SH-SY5Y (cell line): ENCODE results near the gene TOP1.

Experiments used
- GATA2 ChIP-seq: IDR thresholded peaks from 2 replicates; pipeline ENCODE4 v1.6.1; 2011; ENCODE audit warnings: mild to moderate bottlenecking, low read depth, low read length
- GATA3 ChIP-seq: IDR thresholded peaks from 2 replicates; pipeline ENCODE4 v1.6.1; 2011; ENCODE audit warnings: low read depth, mild to moderate bottlenecking, low read length, moderate library complexity

DNA sequence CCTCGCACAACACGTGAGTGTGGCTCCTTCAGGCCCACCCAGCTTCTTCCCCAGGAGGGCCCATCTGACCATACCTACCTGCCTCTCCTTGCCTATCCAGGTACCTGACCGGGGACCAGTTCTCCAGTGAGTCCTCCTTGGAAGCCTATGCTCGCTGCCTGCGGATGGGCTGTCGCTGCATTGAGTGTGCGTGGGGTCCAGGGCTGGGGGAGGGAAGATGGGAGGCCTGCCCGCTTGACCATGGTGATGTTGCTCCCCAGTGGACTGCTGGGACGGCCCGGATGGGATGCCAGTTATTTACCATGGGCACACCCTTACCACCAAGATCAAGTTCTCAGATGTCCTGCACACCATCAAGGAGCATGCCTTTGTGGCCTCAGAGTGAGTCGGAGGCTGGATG is 135.2 kb downstream of the TOP1 start:
- TF ChIP-seq GATA2 (no peak), GATA3 (no peak)
